Stimulated activated CD8-positive, alpha-beta memory T cell treated with anti-CD3 and anti-CD28 coated beads, Interleukin-2, amount 100 ng/mL, for 48 hours (primary cell): ENCODE measurements around the gene TMPRSS3.

Experiments
- DNase-seq, 2 donors: peaks; one replicate each; pipeline ENCODE4 v3.0.0-alpha.2; 2020; ENCODE audit warnings: low read depth in 2 of 2

TMPRSS3 gene

DNA sequence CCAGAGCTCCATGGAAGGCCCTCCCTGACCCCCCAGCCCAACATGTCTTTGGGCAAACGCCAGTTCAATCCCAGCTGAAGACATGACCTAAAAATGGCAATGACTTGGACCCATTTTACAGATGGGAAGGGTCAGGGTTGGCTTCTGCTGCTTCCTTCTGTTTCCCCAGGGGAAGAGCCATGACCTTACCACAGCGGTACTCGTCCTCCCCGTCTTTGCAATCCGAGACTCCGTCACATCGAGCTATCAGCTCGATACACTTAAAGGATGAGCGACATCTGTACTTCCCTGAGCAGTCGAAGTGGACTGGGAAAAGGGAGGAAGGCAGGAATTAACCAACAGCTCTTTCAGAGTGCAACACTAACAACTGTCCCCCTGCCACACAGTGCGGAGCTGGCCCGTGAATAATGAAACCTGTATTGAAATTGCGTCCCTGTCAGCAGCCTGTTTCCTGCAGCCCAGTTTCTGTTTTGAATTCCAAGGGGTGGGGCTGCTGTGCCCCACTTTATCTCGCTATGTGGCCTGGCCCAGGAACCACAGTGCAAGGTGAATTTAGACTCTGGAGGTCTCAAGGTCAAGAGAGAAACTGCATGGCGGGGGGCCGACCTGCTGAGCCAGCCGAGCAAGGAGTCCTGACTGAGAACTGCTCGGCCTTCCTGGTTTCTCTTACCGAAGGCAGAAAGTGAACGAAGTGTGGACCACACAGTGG lies 7.0 kb downstream of the TMPRSS3 start:
- DNase-seq = no peak

DNA sequence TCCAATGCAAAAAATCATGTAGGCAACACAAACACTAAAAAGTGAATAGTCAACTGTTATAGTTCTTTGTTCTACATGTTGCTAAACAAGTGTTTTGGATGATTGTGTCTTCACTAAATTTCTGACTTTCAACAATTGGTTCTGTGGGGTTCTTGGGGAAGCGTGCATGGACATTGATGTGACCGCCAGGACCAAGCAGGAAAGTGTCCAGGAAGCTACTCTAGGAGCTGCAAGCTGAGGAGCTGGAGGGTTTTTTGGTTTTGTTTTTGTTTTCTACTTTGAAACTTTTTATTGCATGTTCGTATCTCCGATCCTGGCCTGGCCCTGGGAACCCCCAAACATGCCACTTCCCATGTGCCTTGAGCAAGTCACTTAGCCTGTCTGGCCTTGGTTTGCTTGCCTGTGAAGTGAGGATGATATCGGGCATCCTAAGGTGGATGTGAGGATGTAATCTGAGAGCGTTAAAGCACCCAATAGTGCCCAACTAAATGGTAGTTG lies 8.0 kb downstream of the TMPRSS3 start:
- DNase-seq = no peak

DNA sequence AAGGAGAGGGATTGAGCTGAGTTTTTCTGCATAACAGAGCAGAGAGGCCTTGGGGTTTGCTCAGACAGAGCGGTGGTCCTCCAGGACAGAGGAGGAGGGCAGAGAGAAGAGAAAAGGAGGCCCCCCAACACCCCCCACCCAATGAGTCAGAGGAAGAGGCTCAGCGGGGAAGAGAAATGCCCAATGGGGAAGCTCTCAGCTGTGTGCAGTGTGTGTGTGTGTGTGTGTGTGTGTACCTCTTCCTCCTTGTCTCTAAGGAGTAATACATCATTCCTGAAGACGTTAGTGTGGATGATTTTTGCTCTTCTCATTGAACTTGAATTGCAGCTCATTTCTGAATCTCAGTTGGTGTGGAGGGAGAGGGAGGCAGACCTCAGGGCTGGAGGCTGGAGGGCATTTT lies 8.7 kb downstream of the TMPRSS3 start:
- no peak for DNase-seq

- no peak for DNase-seq
Measured at GRCh38 chr21:42386034-42386591, 9.7 kb downstream of the TMPRSS3 start.

- no peak for DNase-seq
Measured at GRCh38 chr21:42385619-42386018, 10.2 kb downstream of the TMPRSS3 start.

DNA sequence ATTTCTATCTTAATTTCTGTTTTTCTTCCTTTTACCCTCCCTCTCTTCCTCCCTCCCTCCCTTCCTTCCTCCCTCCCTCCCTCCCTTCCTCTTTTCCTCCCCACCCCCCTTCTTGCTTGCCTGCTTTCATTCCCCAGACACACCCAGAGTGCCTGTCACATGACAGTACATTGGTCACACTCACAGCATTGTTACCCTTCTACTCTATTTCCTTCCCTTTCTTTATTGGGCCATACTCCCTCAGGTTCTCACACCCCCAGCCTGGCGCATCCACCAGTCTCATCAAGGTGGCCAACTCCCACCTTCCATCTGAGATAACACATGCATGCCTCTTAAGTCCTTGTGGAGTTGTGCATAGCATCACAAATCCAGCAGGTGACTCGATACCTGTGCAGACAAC lies 10.9 kb downstream of the TMPRSS3 start:
- DNase-seq = no peak

GRCh38 chr21:42384156-42384945 lies 11.5 kb downstream of the TMPRSS3 start:
- no peak for DNase-seq

DNA sequence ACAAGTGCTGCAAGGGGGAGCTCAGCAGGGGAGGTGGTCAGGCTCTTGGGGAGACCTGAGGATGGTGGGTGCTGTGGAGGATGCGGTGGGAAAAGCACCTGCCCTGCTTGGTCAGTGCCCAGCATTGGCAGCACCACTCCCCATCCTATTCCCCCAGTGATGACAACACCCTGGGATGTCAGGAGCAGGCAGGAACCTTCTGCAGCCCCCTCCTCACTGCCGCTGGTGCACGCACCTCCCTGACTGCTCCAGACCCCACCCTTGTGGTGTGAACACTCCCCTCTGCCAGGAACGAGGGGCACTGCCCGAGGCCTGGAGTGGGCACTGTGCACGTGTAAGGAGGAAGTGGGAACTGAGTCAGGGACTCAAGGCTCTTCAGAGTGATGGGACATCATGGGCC lies 12.5 kb downstream of the TMPRSS3 start:
- DNase-seq = no peak

DNA sequence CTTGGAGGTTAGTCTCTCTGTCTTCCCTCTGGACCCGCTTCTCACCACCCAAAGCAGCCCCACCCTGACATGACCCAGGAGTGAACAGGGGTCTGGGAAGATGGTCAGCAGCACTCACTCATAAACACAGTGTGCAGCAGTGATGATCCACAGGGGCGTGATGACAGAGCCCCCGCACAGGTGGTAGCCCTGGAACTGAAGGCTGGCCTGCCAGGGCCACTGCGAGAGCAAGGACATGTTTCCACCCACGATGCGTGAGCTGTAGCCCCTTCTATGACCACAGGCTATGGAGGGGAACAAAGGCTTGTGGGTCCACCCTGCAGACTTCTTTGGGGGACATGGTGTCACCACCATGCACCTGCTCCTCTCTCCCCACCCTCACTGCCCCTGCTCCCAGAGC lies 12.9 kb downstream of the TMPRSS3 start:
- no peak for DNase-seq

GRCh38 chr21:42381347-42381984 lies 14.4 kb downstream of the TMPRSS3 start:
- no peak for DNase-seq

DNA sequence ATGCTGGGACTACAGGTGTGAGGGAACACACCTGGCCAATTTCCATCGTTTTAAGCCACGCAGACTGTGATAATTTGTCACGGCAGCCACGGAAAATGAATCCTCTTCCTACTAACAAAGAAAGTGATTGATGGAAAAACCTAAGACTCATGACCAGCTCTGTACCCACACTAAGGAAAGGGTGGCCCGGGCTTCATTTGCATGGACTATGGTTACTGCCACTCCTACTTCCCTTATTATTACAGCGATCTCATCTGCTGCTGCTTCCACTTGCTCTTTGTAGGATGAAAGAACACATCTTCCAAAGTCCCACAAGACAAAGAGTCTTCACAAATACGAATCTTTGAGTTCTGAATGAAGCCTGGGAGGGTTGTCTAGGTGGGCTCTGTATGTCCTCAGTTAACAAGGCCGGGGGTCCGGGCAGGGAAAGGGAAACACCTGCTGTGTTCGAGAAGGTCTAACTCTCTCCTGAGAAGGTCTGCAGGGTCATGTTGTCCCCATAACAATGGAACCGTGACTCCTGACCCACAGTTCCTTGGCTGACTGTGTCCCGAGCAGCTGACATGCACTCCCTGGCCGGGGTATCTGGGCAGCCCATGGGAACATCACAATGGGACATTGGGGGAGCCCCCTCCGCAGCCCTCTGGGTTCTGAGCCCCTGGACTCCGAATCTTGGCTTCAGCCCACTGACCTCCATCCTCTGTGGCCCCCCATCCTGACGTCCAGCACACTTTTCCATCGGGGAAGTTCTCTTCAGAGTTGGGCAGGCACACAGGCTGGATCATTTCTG lies 16.2 kb downstream of the TMPRSS3 start:
- DNase-seq = no peak

DNA sequence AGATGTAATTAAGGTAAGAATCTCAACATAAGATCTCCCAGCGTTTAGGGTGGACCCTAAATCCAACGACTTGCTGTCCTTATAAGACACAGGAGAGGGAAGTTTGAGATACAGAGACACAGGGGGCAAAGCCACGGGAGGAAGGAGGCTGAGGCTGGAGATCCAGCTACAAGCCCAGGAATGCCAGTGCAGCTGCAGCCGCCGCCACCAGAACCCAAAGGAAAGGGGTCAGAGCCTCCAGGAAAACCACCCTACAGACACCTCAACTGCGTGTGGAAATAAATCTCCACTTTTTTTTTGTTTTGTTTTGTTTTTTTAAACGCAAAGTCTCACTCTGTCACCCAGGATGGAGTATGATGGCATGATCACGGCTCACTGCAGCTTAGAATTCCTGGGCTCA lies 17.4 kb downstream of the TMPRSS3 start:
- DNase-seq = no peak

DNA sequence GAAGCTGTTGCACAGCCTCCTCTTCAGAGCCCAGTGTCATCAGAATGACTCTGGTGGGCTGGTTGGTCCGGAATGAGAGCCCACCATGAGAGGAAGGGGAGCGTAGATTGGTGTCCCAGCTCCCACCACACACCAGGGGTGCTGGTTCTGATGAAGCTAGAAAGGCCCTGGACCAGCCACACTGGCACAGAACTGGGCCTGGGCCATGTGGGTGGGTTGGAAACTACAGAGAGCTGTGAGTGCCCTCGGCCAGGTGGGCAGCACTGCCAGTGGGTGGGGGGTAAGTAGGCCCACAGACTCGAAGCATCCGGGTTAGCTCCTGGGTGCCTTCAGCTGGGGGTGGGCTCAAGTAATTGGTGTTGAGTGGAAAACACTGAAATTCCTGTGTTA lies 17.9 kb downstream of the TMPRSS3 start:
- DNase-seq = no peak

GRCh38 chr21:42377211-42377950 lies 18.5 kb downstream of the TMPRSS3 start:
- no peak for DNase-seq

DNA sequence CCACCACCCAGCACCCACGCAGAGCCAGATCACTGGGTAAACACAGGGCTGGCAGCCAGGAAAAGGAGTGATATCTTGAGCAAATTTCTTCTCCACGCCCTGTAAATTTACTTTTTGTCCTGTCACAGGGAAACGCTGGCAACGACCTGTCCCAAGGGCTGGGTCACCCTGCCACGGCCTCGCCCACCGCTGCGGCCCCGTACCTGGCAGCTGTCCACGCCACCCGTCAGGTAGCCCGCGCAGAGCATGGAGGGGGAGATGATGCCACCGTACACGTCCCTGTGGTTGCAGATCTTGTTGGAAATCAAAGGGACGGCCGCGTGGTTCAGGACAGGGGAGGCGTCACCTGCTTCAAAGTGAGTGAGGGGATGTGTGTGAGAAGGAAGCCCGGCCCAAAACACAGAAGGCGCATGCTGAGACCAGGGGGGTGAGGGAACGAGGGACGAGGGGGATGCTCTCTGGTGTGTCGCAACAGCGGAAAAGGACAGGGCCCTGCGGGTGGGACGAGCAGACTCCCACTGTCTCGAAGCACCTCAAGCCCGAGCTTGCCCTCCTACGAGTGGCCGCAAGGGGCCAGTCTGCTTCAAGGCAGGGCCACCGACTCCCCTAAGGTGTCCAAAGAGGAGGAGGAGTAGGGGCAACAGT lies 19.4 kb downstream of the TMPRSS3 start:
- no peak for DNase-seq

DNA sequence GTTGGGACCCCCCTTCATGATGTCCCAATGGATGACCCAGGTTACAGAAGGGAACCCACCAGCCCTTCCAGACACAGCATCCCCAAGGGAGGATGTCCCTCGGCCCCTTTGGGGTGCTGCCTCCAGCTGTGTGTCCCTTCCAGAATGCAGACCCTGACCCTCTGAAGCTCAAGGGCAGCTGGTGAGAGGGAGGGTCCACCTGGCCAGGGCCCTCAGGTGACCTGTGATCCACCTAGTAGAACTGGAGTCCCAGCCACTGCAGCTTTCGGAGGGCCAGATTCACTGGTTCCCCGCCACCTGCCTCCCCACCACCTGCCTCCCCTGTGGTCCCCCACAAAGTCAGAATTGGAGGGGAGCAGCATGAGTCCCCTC lies 19.9 kb downstream of the TMPRSS3 start:
- no peak for DNase-seq

DNA sequence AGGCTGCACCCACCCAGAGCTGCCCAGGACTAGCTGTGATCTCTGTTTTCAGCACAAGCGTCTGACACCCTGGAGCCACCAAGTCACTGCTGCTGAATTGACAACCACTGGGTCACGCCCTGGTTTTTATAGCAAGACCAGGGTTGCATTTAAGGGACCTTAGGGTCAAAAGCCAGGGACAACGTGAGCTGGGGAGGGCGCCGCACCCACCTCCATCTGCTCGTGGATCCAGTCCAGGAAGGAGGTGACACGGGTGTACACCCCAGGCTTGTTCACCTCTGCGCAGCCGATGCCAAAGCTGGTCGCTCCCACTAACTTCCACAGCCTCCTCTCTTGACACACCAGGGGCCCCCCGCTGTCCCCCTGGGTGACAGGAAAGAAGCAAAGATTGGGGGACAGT lies 20.3 kb downstream of the TMPRSS3 start:
- DNase-seq = no peak

- DNase-seq = no peak
Measured at GRCh38 chr21:42374864-42375499, 20.9 kb downstream of the TMPRSS3 start.

DNA sequence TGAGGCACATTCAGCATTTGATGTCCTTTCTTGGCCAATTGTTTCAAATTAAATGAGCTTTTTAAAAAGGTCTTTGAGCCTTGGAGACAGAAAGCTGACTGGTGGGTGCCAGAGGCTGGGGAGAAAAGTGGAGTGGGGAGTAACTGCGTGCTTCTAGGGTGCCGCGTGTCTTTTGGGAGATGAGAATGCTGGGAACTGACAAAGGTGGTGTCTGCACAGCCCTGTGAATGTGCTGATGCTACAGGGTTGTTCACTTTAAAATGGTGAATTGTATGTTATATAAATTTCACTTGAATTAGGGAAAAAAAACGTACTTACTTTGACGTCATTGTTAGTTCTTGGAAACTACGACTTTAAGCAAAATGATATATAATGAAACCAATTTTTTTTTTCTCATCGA lies 21.4 kb downstream of the TMPRSS3 start:
- no peak for DNase-seq

GRCh38 chr21:42373908-42374455 lies 21.9 kb downstream of the TMPRSS3 start:
- DNase-seq = no peak
